Measurements from ENCODE around the gene ANXA2R. TPM values are rescaled to one million over a fixed set of nuclear protein-coding genes. Genes with fewer than 3 reads are reported as not detected.

The ANXA2R gene
- total and polyA plus RNA-seq, 2 of the 13 experiments (the other 11 are each of a cell fraction or from before 2014, with no cell fraction given), result 0.95 to 1.3 TPM

- TF ChIP-seq ZNF687 (CRISPR knock-in tag; IDR thresholded peaks at IDR 0.05) (peak; percentile 91), TFE3 (CRISPR knock-in tag; IDR thresholded peaks at IDR 0.05) (no peak; the same call in 1 of the 2 replicates), AFF4 (CRISPR knock-in tag; IDR thresholded peaks at IDR 0.05) (no peak)
Observed at GRCh38 chr5:43042626-43043399, 2.7 kb upstream of the ANXA2R start (continued).
